Measurements from ENCODE around the gene ADRA2A. TPM values are rescaled to one million over a fixed set of nuclear protein-coding genes. Genes with fewer than 3 reads are reported as not detected.

ADRA2A gene
- polyA plus RNA-seq (2011; rRNA removed) (not detected in 2 replicates), polyA minus RNA-seq (2011; rRNA and poly(A)+ RNA removed) (not detected in 2 replicates)

GRCh38 chr10:111076682-111077478 is at the start of gene ADRA2A:
Gene ADRA2A (plus strand): TSS chr10:111077029. CDS start chr10:111077997, 968 bp downstream.
- H3K27ac ChIP-seq (ENCODE audit: low read depth, low read length) = no peak within 1 kb of the TSS
- peaks cover 15% of the 10 kb centered on the region for H3K9me3 ChIP-seq (ENCODE audit: control insufficient read depth, insufficient read depth, low read length)
- H3K4me3 ChIP-seq (ENCODE audit: low read depth, low read length) = peak within 1 kb of the TSS; percentile 43
- H3K27me3 ChIP-seq (ENCODE audit: control insufficient read depth, insufficient read depth, low read length) = peaks cover 66% of the 10 kb centered on the region
- DNase-seq (ENCODE audit: low read depth, low spot score) = no peak
- ChIA-PET CTCF (interaction anchor here (0.6 to 2.0 kb wide), 7 partner anchors 10 to 1237 kb away, joined by 3 to 8 read pairs (median 5); no protein-coding TSS in a partner anchor), POLR2A (no interaction called here)
- TF ChIP-seq CTCF (IDR thresholded peaks at IDR 0.05; ENCODE audit: low read depth, low read length) = no peak

- ChIA-PET CTCF (no interaction called here), POLR2A (no interaction called here)
- Histone ChIP-seq H3K27me3 (ENCODE audit: control insufficient read depth, insufficient read depth, low read length) (no peaks in the 10 kb centered on the region), H3K4me3 (ENCODE audit: low read depth, low read length) (no peak overlapping the region), H3K9me3 (ENCODE audit: control insufficient read depth, insufficient read depth, low read length) (peaks cover 15% of the 10 kb centered on the region), H3K27ac (ENCODE audit: low read depth, low read length) (no peak overlapping the region)
- TF ChIP-seq CTCF (IDR thresholded peaks at IDR 0.05; ENCODE audit: low read depth, low read length) = no peak
- DNase-seq (ENCODE audit: low read depth, low spot score) = no peak
These were observed 46.6 kb upstream of the ADRA2A start for GRCh38 chr10:111030042-111030750.

- no peak overlapping the region for H3K27ac ChIP-seq (ENCODE audit: low read depth, low read length)
- peaks cover 16% of the 10 kb centered on the region for H3K9me3 ChIP-seq (ENCODE audit: control insufficient read depth, insufficient read depth, low read length)
- POLR2A ChIA-PET = no interaction called here
- no peaks in the 10 kb centered on the region for H3K27me3 ChIP-seq (ENCODE audit: control insufficient read depth, insufficient read depth, low read length)
- DNase-seq (ENCODE audit: low read depth, low spot score) = no peak
- CTCF ChIA-PET = interaction anchor here (0.7 kb wide), 1 partner anchor 291 kb away, joined by 3 read pairs; no protein-coding TSS in a partner anchor
- no peak for TF ChIP-seq CTCF (IDR thresholded peaks at IDR 0.05; ENCODE audit: low read depth, low read length)
- H3K4me3 ChIP-seq (ENCODE audit: low read depth, low read length) = no peak overlapping the region
These were observed 42.1 kb upstream of the ADRA2A start for GRCh38 chr10:111034598-111035310.

- ChIA-PET POLR2A (no interaction called here), CTCF (no interaction called here)
- peaks cover 15% of the 10 kb centered on the region for H3K9me3 ChIP-seq (ENCODE audit: control insufficient read depth, insufficient read depth, low read length)
- TF ChIP-seq CTCF (IDR thresholded peaks at IDR 0.05; ENCODE audit: low read depth, low read length) = no peak
- no peak overlapping the region for H3K4me3 ChIP-seq (ENCODE audit: low read depth, low read length)
- no peaks in the 10 kb centered on the region for H3K27me3 ChIP-seq (ENCODE audit: control insufficient read depth, insufficient read depth, low read length)
- no peak for DNase-seq (ENCODE audit: low read depth, low spot score)
- H3K27ac ChIP-seq (ENCODE audit: low read depth, low read length) = no peak overlapping the region
These were observed 41.3 kb upstream of the ADRA2A start for GRCh38 chr10:111035542-111035941.
